HUES48 (cell line): ENCODE data around the gene CERK.
A peak's percentile ranks its signal among the peaks of the same experiment; 100 is the strongest.

Experiments
- H3K27ac ChIP-seq: one replicate; pipeline ENCODE4 v1.7.0; 2013; ENCODE audit warnings: low read depth, low read length, inconsistent platforms
- H3K27me3 ChIP-seq: 2 replicates; pipeline ENCODE4 v1.6.1; 2013; ENCODE audit warnings: mild to moderate bottlenecking, low read length; ENCODE audit not compliant: control insufficient read depth, insufficient read depth
- H3K36me3 ChIP-seq: 2 replicates; pipeline ENCODE4 v1.6.1; 2013; ENCODE audit warnings: low read length; ENCODE audit not compliant: control insufficient read depth, insufficient read depth
- H3K4me1 ChIP-seq: 2 replicates; pipeline ENCODE4 v1.6.1; 2013; ENCODE audit warnings: mild to moderate bottlenecking, low read length; ENCODE audit not compliant: control insufficient read depth, insufficient read depth
- H3K4me3 ChIP-seq: 2 replicates; pipeline ENCODE4 v1.5.1; 2013; ENCODE audit warnings: mild to moderate bottlenecking, low read depth, low read length
- H3K9ac ChIP-seq: 2 replicates; pipeline ENCODE4 v1.6.1; 2013; ENCODE audit warnings: mild to moderate bottlenecking, low read depth, low read length, moderate library complexity
- H3K9me3 ChIP-seq: 2 replicates; pipeline ENCODE4 v1.6.1; 2013; ENCODE audit warnings: low read length; ENCODE audit not compliant: control insufficient read depth, insufficient read depth

Gene CERK

GRCh38 chr22:46727813-46728364, 10.2 kb downstream of the CERK start:
- H3K27ac ChIP-seq: no peak overlapping the region
- H3K36me3 ChIP-seq: peaks cover 15% of the 10 kb centered on the region
- H3K4me1 ChIP-seq: peaks cover 11% of the 10 kb centered on the region
- no peaks in the 10 kb centered on the region for H3K9me3 ChIP-seq
- no peak overlapping the region for H3K9ac ChIP-seq
- H3K27me3 ChIP-seq: no peaks in the 10 kb centered on the region
- H3K4me3 ChIP-seq: no peak overlapping the region

- peaks cover 12% of the 10 kb centered on the region for H3K36me3 ChIP-seq
- peaks cover 9% of the 10 kb centered on the region for H3K4me1 ChIP-seq
Measured at GRCh38 chr22:46726986-46727317, 11.1 kb downstream of the CERK start.

GRCh38 chr22:46726066-46726985, 11.7 kb downstream of the CERK start:
- H3K9me3 ChIP-seq: no peaks in the 10 kb centered on the region
- no peaks in the 10 kb centered on the region for H3K27me3 ChIP-seq
- H3K36me3 ChIP-seq: peaks cover 12% of the 10 kb centered on the region; the same call in 1 of the 2 replicates
- H3K4me3 ChIP-seq: no peak overlapping the region
- no peak overlapping the region for H3K27ac ChIP-seq
- H3K9ac ChIP-seq: no peak overlapping the region
- peaks cover 3% of the 10 kb centered on the region for H3K4me1 ChIP-seq

More at GRCh38 chr22:46726986-46727317, 11.1 kb downstream of the CERK start:
- H3K27ac ChIP-seq: no peak overlapping the region
- H3K27me3 ChIP-seq: no peaks in the 10 kb centered on the region
- no peak overlapping the region for H3K9ac ChIP-seq
- no peaks in the 10 kb centered on the region for H3K9me3 ChIP-seq
- H3K4me3 ChIP-seq: no peak overlapping the region

DNA sequence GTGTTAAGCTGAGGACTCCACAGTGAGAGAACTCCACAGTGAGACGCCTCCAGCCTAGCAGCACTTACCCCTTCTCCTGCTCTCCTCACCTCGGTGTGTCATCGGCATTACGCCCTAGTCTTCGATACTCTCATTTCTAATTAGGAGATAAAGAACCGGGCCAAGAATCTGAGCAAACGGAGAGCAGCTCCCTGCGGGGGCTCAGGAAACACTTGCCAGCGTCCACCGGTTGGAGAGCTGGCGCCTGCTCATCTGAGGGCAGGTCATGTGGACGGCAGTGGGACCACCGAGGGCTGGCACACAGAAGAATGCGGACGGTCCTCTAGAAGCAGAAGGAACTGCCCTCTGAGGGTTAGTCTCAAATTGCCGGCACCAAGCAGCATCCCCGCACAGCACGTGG, 13.0 kb downstream of the CERK start:
- H3K36me3 ChIP-seq: peaks cover 18% of the 10 kb centered on the region

GRCh38 chr22:46723882-46724281, 14.2 kb downstream of the CERK start:
- no peaks in the 10 kb centered on the region for H3K4me1 ChIP-seq
- no peak overlapping the region for H3K4me3 ChIP-seq
- H3K27ac ChIP-seq: no peak overlapping the region
- H3K9me3 ChIP-seq: no peaks in the 10 kb centered on the region
- no peak overlapping the region for H3K9ac ChIP-seq
- H3K36me3 ChIP-seq: peaks cover 29% of the 10 kb centered on the region
- H3K27me3 ChIP-seq: no peaks in the 10 kb centered on the region

More for the DNA sequence above, 13.0 kb downstream of the CERK start:
- no peak overlapping the region for H3K9ac ChIP-seq
- no peaks in the 10 kb centered on the region for H3K4me1 ChIP-seq
- H3K4me3 ChIP-seq: no peak overlapping the region
- no peak overlapping the region for H3K27ac ChIP-seq
- H3K27me3 ChIP-seq: no peaks in the 10 kb centered on the region
- H3K9me3 ChIP-seq: no peaks in the 10 kb centered on the region

GRCh38 chr22:46721501-46722085, 16.5 kb downstream of the CERK start:
- no peak overlapping the region for H3K4me3 ChIP-seq
- H3K9ac ChIP-seq: no peak overlapping the region
- peaks cover 44% of the 10 kb centered on the region for H3K36me3 ChIP-seq
- no peaks in the 10 kb centered on the region for H3K9me3 ChIP-seq
- no peak overlapping the region for H3K27ac ChIP-seq
- H3K27me3 ChIP-seq: no peaks in the 10 kb centered on the region
- H3K4me1 ChIP-seq: no peaks in the 10 kb centered on the region

- no peak overlapping the region for H3K27ac ChIP-seq
- no peak overlapping the region for H3K9ac ChIP-seq
- no peak overlapping the region for H3K4me3 ChIP-seq
- H3K9me3 ChIP-seq: no peaks in the 10 kb centered on the region
- peaks cover 48% of the 10 kb centered on the region for H3K36me3 ChIP-seq
- H3K4me1 ChIP-seq: no peaks in the 10 kb centered on the region
- H3K27me3 ChIP-seq: no peaks in the 10 kb centered on the region
Measured at GRCh38 chr22:46719921-46720320, 18.1 kb downstream of the CERK start.

DNA sequence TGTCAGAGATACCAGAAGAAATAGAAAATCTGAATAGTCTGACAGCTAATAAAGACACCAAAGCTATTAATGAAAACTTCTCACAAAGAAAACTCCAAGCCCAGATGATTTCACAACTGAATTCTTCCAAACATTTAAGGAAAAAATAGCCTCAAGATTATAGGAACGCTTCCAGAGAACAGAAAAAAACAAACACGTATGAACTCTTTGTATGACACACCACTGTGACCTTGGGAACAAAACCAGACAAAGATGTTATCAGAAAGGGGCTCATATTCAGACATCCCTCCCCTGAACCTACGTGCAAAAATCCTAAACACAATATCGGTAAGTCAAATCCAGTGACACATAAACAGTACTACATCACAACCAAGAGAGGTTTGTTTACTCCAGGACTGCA, 23.5 kb downstream of the CERK start:
- Histone ChIP-seq H3K27me3 (no peaks in the 10 kb centered on the region), H3K4me1 (0 out of 2 replicates have a peak, but pooled peaks cover 6% of the 10 kb centered on the region), H3K9me3 (no peaks in the 10 kb centered on the region), H3K9ac (no peak overlapping the region), H3K27ac (no peak overlapping the region), H3K36me3 (peaks cover 66% of the 10 kb centered on the region), H3K4me3 (no peak overlapping the region)

DNA sequence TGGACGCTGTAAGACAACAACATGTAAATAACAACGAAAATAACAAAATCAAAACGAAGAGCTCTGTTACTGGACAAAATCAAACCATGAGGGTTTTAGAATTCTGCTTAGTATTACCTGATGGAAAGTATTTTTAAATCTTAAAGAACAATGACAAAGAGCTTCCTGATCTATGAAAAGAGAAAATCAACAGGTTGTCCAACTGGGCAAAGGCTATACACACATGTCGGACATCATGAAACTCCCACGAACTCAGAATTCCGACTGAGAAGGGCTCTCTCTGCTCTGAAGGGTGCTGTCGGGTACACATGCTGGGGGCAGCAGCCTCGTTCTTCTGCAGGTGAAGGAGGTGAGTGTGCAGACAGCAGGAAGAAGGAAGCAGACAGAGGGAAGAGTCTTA, 25.8 kb downstream of the CERK start:
- Histone ChIP-seq H3K4me1 (0 out of 2 replicates have a peak, but pooled peaks cover 6% of the 10 kb centered on the region), H3K36me3 (peaks cover 66% of the 10 kb centered on the region), H3K27ac (no peak overlapping the region), H3K9me3 (no peaks in the 10 kb centered on the region), H3K4me3 (no peak overlapping the region), H3K9ac (no peak overlapping the region), H3K27me3 (no peaks in the 10 kb centered on the region)

DNA sequence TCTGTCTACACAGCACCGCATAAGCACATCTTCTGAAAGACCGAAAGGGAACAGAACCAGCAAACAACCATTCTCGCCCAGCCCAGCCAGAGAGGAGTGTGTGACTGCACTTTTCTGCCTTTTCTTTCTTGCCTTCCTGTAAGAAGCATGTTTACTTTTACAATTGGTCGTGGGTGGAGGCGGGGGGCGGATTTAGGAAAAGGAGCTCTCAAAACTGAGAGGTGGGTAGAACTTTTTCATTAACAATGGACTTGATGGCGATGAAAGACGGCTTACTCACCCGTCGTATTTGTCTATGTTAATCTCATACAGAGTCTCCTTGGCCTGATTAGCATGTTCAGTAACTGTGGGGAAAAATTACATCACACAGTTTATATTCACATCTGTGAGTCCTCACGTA, 27.2 kb downstream of the CERK start:
- Histone ChIP-seq H3K27ac (peak overlapping the region; percentile 75), H3K9me3 (no peaks in the 10 kb centered on the region), H3K9ac (no peak overlapping the region), H3K4me3 (no peak overlapping the region), H3K4me1 (0 out of 2 replicates have a peak, but pooled peaks cover 6% of the 10 kb centered on the region), H3K36me3 (peaks cover 74% of the 10 kb centered on the region), H3K27me3 (no peaks in the 10 kb centered on the region)

DNA sequence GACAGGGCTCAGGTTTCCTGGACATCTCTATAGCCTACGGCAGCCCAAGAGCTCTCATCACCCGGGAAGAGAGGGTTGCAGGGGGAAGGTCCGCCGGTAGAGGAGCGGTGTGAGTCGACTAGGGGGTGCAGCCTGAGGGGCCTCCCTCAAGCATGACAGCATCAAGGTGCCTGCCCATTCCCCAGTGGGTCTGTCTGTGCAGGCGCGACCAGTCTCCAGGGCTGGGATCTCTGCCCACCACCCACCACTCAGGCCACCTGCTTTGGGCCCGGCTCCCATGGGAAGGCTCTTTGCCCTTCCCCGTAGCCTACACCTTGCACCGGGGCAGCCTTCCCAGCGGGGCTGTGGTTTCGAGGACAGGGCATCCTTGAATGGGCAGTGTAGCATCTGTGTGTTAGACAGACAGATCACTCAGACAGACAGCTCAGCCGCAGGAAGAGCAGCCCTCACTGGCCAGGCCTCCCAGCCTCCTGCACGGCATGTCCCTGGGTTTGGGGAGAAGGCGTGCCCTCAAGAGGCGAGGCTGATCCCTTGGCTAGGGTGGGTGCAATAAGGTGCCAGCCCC, 29.2 kb downstream of the CERK start:
- Histone ChIP-seq H3K4me1 (0 out of 2 replicates have a peak, but pooled peaks cover 6% of the 10 kb centered on the region), H3K27ac (no peak overlapping the region), H3K9me3 (no peaks in the 10 kb centered on the region), H3K4me3 (no peak overlapping the region), H3K27me3 (no peaks in the 10 kb centered on the region), H3K9ac (no peak overlapping the region), H3K36me3 (peaks cover 87% of the 10 kb centered on the region)
